Placental epithelial cell (primary cell): Measurements from ENCODE around the gene BLTP3A. TPM values are rescaled to one million over a fixed set of nuclear protein-coding genes. Genes with fewer than 3 reads are reported as not detected.

ENCODE experiments used
- small RNA-seq: library from RNA; depleted of rRNA; stranded (forward); fragments of <200 nt; gene quantifications from one replicate; pipeline ENCODE3, GENCODE V24; 2012
- total RNA-seq: library from RNA; depleted of rRNA; stranded (reverse); fragments of >200 nt; gene quantifications from 2 replicates; pipeline ENCODE4 v1.2.3, GENCODE V29; 2012

Gene BLTP3A
- total RNA-seq, result 2.0 and 2.8 TPM in 2 replicates

DNA sequence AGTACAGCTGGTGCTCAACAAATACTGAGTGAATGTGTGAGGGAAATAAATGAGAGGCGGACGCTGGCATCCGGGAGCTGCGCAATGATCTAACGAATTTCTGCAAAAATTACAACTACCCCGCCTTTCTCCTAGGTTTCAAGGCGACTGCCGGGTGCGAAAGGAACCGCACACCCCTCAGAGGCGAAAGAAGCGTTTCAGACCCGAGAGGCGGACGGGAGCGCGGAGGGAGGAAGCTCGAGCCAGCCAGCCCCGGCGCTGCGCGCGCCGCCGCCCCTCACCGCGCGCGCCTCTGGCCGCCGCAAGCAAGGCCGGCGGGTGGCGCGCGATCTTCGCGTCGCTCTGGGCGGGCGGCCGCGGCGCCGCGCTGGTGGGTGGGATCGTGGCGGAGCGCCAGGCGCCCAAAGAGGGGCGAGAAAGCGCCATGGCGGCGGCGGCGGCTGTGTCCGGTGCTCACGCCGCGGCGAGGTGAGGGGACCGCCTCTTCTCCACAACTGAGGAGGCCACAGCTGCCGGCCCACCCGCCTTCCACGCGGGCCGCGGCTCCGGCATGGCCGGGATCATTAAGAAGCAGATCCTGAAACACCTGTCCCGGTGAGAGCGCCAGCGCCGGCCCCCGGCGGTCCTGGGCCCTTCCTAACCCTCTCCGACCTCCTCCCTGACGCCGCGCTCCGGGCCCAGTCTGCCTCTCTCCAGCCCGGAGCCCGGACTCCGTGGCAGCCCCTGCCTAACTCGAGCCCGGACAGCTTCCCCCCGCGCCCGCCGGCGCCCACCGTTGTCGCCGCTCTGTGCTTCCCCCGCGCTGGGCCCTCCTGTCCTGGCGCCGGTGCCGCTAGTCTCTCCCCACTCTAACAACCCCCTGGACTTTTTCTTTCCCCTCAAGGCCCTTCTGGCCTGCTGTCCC is at the start of gene BLTP3A:
BLTP3A (plus strand) TSS at position 383 of the 904 bp plus-strand sequence; CDS start at position 551, 168 bp downstream.

Small RNA genes within 50 kb of the gene (small RNA-seq; reads per million reads assigned to genes)
- not detected for gene RF00019

Other genes starting within 250 kb of the BLTP3A start
- not detected in 2 replicates for gene SPDEF, start 235.8 kb upstream of the BLTP3A start, total RNA-seq
- 38.5 and 49.7 TPM in 2 replicates for gene ILRUN, start 95.3 kb upstream of the BLTP3A start, total RNA-seq
- gene SNRPC, start 34.6 kb upstream of the BLTP3A start, total RNA-seq, result 59.7 and 85.3 TPM in 2 replicates
- gene TAF11, start 96.0 kb downstream of the BLTP3A start, total RNA-seq, result 22.4 and 23.6 TPM in 2 replicates
- gene ANKS1A, start 97.2 kb downstream of the BLTP3A start, total RNA-seq, result 12.2 and 14.0 TPM in 2 replicates